Measurements from ENCODE around the gene HLX. TPM values are rescaled to one million over a fixed set of nuclear protein-coding genes. Genes with fewer than 3 reads are reported as not detected.

Gene HLX
- polyA plus RNA-seq, 1 donor from 2014 or later, result not detected

DNA sequence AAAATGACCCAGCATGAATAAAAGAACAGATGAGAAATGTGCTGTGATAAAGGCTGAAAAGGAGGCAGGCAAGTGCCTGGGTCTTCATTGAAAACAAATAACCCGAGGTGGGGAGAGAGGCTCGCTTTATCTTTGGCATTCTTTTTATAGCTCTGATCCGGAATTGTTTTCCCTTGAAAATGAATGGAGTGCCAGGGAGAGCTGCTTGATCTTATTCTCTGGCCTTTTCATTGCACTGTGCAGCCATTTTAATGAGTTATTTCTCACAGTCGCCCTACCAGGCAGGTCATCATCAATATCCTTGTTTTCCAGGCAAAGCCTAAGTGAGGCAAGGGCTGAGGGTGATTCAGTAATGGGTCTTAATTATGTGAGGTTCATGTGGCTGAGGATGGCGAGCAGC is 39.8 kb upstream of the HLX start:
- no peaks in the 10 kb centered on the region for H3K27me3 ChIP-seq (ENCODE audit: insufficient read depth, low read depth, low read length)
- TF ChIP-seq, protein P1, sequence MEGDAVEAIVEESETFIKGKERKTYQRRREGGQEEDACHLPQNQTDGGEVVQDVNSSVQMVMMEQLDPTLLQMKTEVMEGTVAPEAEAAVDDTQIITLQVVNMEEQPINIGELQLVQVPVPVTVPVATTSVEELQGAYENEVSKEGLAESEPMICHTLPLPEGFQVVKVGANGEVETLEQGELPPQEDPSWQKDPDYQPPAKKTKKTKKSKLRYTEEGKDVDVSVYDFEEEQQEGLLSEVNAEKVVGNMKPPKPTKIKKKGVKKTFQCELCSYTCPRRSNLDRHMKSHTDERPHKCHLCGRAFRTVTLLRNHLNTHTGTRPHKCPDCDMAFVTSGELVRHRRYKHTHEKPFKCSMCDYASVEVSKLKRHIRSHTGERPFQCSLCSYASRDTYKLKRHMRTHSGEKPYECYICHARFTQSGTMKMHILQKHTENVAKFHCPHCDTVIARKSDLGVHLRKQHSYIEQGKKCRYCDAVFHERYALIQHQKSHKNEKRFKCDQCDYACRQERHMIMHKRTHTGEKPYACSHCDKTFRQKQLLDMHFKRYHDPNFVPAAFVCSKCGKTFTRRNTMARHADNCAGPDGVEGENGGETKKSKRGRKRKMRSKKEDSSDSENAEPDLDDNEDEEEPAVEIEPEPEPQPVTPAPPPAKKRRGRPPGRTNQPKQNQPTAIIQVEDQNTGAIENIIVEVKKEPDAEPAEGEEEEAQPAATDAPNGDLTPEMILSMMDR (IDR thresholded peaks at IDR 0.05; ENCODE audit: poor library complexity, severe bottlenecking), result no peak
- no peak for TF ChIP-seq MXI1 (conservative IDR thresholded peaks at IDR 0.05; ENCODE audit: poor library complexity, severe bottlenecking)

DNA sequence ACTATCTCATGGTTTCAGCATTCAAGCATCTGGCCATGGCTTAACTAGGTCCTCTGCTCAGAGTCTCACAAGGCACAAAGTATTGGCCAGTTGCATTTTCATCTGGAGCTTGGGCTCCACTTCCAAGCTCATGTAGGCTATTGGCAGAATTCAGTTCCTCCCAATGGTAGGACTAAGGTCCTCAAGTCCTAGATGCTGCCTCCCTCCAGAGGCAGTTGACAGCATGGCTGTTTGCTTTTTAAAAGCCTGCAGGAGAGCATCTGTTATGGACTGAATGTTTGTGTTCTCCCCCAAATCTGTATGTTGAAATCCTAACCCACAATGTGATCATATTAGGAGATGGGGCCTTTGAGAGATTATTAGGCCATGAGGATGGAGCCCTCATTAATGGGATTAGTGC is 38.0 kb upstream of the HLX start:
- TF ChIP-seq MXI1 (conservative IDR thresholded peaks at IDR 0.05; ENCODE audit: poor library complexity, severe bottlenecking), result no peak
- no peak overlapping the region for H3K27ac ChIP-seq (ENCODE audit: low read length)
- H2AFZ ChIP-seq (ENCODE audit: low read depth, low read length), result no peak overlapping the region
- no peaks in the 10 kb centered on the region for H3F3A ChIP-seq (ENCODE audit: insufficient read depth, low read length, poor library complexity, severe bottlenecking)
- H4K20me1 ChIP-seq (ENCODE audit: insufficient read depth), result no peaks in the 10 kb centered on the region
- no peak overlapping the region for H3K9ac ChIP-seq (ENCODE audit: low read length)
- H3K9me3 ChIP-seq (ENCODE audit: low read length), result no peaks in the 10 kb centered on the region
- no peak overlapping the region for H3K4me2 ChIP-seq (ENCODE audit: low read length)
- no peaks in the 10 kb centered on the region for H3K79me2 ChIP-seq (replicated peaks; ENCODE audit: insufficient read depth, low read length)
- H3K9me2 ChIP-seq (ENCODE audit: insufficient read depth, low read length), result no peaks in the 10 kb centered on the region
- no peak overlapping the region for H3K4me3 ChIP-seq (ENCODE audit: low read length)
- no peaks in the 10 kb centered on the region for H3K27me3 ChIP-seq (ENCODE audit: insufficient read depth, low read depth, low read length)
- H3K36me3 ChIP-seq (ENCODE audit: insufficient read depth, low read length), result no peaks in the 10 kb centered on the region

More for the DNA sequence above, 39.8 kb upstream of the HLX start:
- Histone ChIP-seq H3K27ac (ENCODE audit: low read length) (no peak overlapping the region), H3K9me2 (ENCODE audit: insufficient read depth, low read length) (no peaks in the 10 kb centered on the region), H2AFZ (ENCODE audit: low read depth, low read length) (no peak overlapping the region), H3K79me2 (replicated peaks; ENCODE audit: insufficient read depth, low read length) (no peaks in the 10 kb centered on the region), H3K9me3 (ENCODE audit: low read length) (no peaks in the 10 kb centered on the region), H3K9ac (ENCODE audit: low read length) (no peak overlapping the region), H4K20me1 (ENCODE audit: insufficient read depth) (no peaks in the 10 kb centered on the region), H3K4me3 (ENCODE audit: low read length) (no peak overlapping the region), H3K36me3 (ENCODE audit: insufficient read depth, low read length) (no peaks in the 10 kb centered on the region), H3F3A (ENCODE audit: insufficient read depth, low read length, poor library complexity, severe bottlenecking) (no peaks in the 10 kb centered on the region), H3K4me2 (ENCODE audit: low read length) (no peak overlapping the region)

DNA sequence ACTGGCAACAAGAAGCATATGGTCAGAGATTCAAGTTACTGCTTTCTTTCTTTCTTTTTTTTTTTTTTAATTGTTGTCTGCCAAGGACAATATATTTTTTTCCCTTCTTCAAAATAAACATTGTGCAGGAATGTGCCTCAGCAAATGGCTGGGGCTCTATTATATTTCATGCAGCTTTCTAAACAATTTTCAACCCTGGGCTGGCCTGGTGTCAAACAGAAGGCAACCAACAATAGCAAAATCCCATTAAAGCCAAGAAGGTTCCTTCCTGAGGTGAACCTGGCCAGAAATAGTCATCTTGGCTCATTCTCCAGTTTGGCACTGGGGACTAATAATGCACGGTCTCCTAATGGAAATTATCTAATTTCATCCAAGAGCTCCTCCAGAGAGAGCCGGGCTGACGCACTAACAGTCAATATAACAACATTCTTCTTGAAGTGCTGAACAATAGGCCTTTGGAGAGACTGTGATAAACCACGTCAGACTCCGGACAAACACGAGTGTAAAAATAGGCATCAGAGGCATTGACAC is 35.7 kb upstream of the HLX start:
- Histone ChIP-seq H3K4me2 (ENCODE audit: low read length) (no peak overlapping the region), H3K9me3 (ENCODE audit: low read length) (no peaks in the 10 kb centered on the region), H3K9me2 (ENCODE audit: insufficient read depth, low read length) (no peaks in the 10 kb centered on the region), H3K79me2 (replicated peaks; ENCODE audit: insufficient read depth, low read length) (no peaks in the 10 kb centered on the region), H3K4me3 (ENCODE audit: low read length) (no peak overlapping the region), H3K27ac (ENCODE audit: low read length) (no peak overlapping the region), H3F3A (ENCODE audit: insufficient read depth, low read length, poor library complexity, severe bottlenecking) (no peaks in the 10 kb centered on the region), H3K36me3 (ENCODE audit: insufficient read depth, low read length) (no peaks in the 10 kb centered on the region), H2AFZ (ENCODE audit: low read depth, low read length) (no peak overlapping the region), H4K20me1 (ENCODE audit: insufficient read depth) (no peaks in the 10 kb centered on the region), H3K9ac (ENCODE audit: low read length) (no peak overlapping the region), H3K27me3 (ENCODE audit: insufficient read depth, low read depth, low read length) (no peaks in the 10 kb centered on the region)
- no peak for TF ChIP-seq SMC3 (conservative IDR thresholded peaks at IDR 0.05; ENCODE audit: poor library complexity)
- TF ChIP-seq, protein P1 (IDR thresholded peaks at IDR 0.05; ENCODE audit: poor library complexity, severe bottlenecking), result no peak
- TF ChIP-seq MXI1 (conservative IDR thresholded peaks at IDR 0.05; ENCODE audit: poor library complexity, severe bottlenecking), result no peak
- no peak for TF ChIP-seq EP300 (conservative IDR thresholded peaks at IDR 0.05; ENCODE audit: poor library complexity, severe bottlenecking)
- TF ChIP-seq EZH2 (IDR thresholded peaks at IDR 0.05; ENCODE audit: borderline replicate concordance, insufficient read depth, low read length, poor library complexity, severe bottlenecking), result no peak

Data from neural cell (in vitro differentiated cells).